GM18909 (cell line): ENCODE results near the gene POLR1D.

ENCODE experiments used
- ATAC-seq: cut with Tn5 transposase; IDR thresholded peaks from one replicate; pipeline ENCODE4 v1.9.1; 2021; ENCODE audit warnings: mild to moderate bottlenecking; ENCODE audit not compliant: unreplicated experiment, poor library complexity

The POLR1D gene

GRCh38 chr13:27666951-27667350 lies 45.3 kb downstream of the POLR1D start:
- ATAC-seq, result no peak

DNA sequence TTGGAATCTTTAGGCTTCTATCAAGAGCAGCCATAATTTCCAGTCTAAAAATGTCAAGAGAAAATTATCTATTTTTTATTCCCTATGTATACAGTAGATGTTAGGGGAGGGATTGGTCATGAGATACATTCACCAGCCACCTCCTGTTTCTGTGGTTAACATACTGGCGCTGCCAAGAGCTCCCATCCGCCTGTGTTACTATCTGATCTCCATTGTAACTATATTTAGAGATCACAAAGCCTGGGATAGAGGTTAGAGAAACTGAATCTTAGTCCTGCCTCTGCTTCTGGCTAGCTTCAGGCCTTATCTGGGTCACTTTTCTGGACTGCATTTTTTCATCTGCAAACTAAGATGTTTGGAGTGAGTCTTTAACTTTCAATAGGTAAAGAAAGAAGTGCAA lies 46.3 kb downstream of the POLR1D start:
- no peak for ATAC-seq

- no peak for ATAC-seq
These were observed 49.2 kb downstream of the POLR1D start for GRCh38 chr13:27670861-27671260.

GRCh38 chr13:27672025-27672424 lies 50.3 kb downstream of the POLR1D start:
- no peak for ATAC-seq
